Stimulated activated CD4-positive, alpha-beta T cell treated with anti-CD3 and anti-CD28 coated beads, Interleukin-2, amount 100 ng/mL, for 48 hours (primary cell): Measurements from ENCODE around the gene ZNF512.
"Not testable (repeated sequence)": the region's sequence is repeated elsewhere in the genome, so short reads cannot be mapped to it uniquely, and the experiment has no call there.

ENCODE experiments used
- DNase-seq, 2 donors: peaks; one replicate each; pipeline ENCODE4 v3.0.0-alpha.2; 2020

Gene ZNF512, protein sequence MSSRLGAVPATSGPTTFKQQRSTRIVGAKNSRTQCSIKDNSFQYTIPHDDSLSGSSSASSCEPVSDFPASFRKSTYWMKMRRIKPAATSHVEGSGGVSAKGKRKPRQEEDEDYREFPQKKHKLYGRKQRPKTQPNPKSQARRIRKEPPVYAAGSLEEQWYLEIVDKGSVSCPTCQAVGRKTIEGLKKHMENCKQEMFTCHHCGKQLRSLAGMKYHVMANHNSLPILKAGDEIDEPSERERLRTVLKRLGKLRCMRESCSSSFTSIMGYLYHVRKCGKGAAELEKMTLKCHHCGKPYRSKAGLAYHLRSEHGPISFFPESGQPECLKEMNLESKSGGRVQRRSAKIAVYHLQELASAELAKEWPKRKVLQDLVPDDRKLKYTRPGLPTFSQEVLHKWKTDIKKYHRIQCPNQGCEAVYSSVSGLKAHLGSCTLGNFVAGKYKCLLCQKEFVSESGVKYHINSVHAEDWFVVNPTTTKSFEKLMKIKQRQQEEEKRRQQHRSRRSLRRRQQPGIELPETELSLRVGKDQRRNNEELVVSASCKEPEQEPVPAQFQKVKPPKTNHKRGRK

DNA sequence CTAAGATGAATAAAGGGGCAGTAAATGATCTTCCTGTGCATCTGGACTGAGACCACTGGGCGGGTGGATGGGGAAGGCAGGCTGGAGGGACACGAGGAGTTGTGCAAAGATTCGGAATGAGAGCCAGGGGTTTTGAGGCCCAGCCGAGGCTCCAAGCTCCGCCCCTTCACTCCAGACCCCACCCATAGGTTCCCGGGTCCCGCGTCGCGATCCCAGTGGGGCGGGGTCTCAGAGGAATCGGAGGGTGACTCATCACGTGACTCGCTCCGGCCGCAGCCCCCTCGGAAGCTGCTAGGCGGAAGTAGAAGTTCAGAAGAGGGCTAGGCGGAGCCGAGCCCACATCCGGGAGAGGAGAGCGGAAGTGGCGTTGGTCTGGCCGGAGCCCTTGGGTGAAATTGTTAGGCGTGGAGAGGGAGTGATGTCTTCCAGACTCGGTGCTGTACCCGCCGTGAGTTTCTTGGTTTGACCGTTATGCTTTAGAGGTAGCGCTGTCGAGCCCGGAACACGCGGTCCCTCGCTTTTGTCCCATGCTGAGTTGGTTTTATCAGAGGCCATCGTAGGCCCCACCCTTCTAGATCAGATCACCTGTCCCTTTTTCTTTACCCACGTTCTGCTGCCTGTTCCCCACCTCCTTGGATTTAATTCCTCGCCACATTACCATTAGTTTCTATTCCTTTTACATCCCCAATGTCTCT, at the start of gene ZNF512:
ZNF512 (plus strand) TSS at position 348 of the 695 bp plus-strand sequence; CDS start at position 419, 71 bp downstream.
- DNase-seq: peak; percentile 73 to 74

DNA sequence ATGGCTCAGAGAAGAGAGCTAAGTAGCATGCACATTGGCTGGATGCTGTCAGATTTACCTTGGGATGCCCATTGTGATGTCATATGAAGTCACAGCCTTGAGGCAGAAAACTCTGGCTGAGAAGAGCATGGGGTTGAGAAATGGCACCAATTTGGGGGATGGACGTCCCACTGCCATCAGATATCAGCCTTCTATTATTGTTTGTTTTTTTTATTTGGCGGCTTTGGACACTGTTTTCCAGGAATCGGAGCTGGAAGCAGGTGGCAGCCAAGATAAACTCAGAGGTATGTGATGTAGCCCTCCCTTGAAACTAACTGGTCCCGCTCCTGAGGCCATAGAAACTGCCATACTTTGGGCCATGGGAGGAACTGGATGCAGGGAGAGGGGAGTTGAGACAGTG, 45.6 kb upstream of the ZNF512 start:
- DNase-seq: no peak

DNA sequence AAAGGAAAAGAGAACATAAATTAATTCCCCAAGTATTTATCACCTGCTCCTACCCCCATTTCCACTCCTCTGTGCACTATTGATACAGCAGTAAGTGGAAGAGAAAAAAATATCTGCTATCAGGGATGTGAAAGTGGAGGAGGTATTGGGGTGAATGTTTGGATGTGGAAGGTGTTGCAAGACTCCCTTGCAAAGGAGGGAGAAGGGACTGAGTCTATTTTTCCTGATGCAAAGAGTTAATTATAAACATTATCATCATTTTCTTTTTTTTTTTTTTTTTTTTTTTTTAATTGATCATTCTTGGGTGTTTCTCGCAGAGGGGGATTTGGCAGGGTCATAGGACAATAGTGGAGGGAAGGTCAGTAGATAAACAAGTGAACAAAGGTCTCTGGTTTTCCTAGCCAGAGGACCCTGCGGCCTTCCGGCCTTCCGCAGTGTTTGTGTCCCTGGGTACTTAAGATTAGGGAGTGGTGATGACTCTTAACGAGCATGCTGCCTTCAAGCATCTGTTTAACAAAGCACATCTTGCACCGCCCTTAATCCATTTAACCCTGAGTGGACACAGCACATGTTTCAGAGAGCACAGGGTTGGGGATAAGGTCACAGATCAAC, 43.9 kb upstream of the ZNF512 start:
- DNase-seq: not testable (repeated sequence)

GRCh38 chr2:27539649-27540048, 43.2 kb upstream of the ZNF512 start:
- DNase-seq: not testable (repeated sequence)

DNA sequence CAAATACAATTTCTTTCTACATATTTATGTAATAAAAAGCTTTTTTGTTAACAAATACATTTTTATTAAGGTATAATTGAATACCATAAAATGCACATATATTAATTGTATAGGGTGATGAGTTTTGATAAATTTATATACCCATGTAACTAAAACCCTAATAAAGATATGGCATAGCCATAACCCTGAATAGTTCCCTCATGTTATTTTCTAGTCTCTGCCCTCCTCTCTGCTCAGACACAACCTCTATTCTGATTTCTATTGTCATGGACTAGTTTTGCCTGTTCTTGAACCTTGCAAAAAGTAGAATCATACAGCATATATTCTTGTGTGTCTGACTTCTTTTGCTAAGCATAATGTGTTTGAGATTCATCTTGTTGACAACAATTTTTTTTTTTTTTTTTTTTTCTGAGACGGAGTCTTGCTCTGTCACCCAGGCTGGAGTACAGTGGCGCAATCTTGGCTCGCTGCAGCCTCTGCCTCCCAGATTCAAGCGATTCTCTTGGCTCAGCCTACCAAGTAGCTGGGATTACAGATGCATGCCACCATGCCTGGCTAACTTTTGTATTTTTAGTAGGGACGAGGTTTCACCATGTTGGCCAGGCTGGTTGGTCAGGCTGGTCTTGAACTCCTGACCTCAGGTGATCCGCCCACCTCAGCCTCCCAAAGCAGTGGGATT, 38.6 kb upstream of the ZNF512 start:
- no peak for DNase-seq

- no peak for DNase-seq
These were observed 37.3 kb upstream of the ZNF512 start for GRCh38 chr2:27545348-27546141.

GRCh38 chr2:27549303-27549702, 33.5 kb upstream of the ZNF512 start:
- no peak for DNase-seq

GRCh38 chr2:27551514-27551913, 31.3 kb upstream of the ZNF512 start:
- no peak for DNase-seq

- DNase-seq: no peak
These were observed 29.9 kb upstream of the ZNF512 start for GRCh38 chr2:27552941-27553340.

GRCh38 chr2:27554451-27554850, 28.4 kb upstream of the ZNF512 start:
- not testable (repeated sequence) for DNase-seq

GRCh38 chr2:27559228-27559627, 23.6 kb upstream of the ZNF512 start:
- no peak for DNase-seq

- DNase-seq: no peak
These were observed 21.8 kb upstream of the ZNF512 start for GRCh38 chr2:27561060-27561459.

GRCh38 chr2:27566628-27567027, 16.2 kb upstream of the ZNF512 start:
- no peak for DNase-seq

GRCh38 chr2:27569398-27569797, 13.4 kb upstream of the ZNF512 start:
- no peak for DNase-seq

DNA sequence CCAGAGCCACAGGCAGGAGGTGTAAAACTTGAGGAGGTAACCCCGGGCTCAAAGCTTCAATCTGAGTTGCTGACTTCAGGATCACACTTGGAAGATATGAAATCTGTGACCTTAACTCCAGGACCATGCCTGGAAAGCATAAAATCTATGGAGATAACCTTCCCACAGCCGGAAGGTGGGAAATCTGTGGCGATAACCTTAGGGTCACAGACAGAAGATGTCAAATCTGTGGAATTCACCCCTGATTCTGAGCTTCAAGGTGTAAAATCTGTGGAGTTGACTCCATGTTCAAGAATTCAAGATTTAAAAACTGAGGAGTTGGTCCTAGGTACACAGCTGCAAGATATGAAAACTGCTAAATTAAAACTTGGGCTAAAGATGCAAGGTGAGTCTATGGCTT, 11.6 kb upstream of the ZNF512 start:
- no peak for DNase-seq

- DNase-seq: no peak
These were observed 11.2 kb upstream of the ZNF512 start for GRCh38 chr2:27571681-27572080.

GRCh38 chr2:27572439-27572838, 10.4 kb upstream of the ZNF512 start:
- no peak for DNase-seq

DNA sequence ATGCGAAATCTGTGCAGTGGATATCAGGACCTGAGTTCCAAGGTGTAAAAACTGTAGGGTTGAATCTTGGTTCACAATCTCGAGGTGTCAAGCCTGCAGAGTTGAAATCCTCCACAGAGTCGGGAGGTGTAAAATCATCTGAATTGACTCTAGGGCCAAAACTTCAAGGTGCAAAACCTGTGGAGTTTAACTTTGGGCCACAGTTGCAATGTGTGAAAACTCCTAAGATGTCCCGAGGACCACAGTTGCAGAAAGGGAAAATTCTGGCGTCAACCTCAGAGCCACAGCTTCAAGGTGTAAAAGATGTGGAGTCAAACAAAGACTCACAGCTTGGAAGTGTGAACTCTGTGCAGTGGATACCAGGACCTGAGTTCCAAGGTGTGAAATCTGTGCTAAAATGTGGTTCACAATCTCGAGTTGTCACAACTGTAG, 9.8 kb upstream of the ZNF512 start:
- DNase-seq: no peak

- no peak for DNase-seq
These were observed 9.4 kb upstream of the ZNF512 start for GRCh38 chr2:27573452-27573851.

DNA sequence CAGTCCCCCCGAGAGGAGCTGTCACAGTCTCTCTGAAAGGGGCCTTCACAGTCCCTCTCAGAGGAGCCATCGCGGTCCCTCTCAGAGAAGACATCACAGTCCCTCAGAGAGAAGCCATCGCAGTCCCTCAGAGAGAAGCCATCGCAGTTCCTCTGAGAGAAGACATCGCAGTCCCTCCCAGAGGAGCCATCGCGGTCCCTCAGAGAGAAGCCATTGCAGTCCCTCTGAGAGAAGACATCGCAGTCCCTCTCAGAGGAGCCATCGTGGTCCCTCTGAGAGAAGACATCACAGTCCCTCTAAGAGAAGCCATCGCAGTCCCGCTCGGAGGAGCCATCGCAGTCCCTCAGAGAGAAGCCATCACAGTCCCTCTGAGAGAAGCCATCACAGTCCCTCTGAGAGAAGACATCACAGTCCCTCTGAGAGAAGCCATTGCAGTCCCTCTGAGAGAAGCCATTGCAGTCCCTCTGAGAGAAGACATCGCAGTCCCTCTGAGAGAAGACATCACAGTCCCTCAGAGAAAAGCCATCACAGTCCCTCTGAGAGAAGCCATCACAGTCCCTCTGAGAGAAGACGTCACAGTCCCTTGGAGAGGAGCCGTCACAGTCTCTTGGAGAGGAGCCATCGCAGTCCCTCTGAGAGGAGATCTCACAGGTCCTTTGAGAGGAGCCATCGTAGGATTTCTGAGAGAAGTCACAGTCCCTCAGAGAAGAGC, 1.3 kb upstream of the ZNF512 start:
- DNase-seq: no peak

DNA sequence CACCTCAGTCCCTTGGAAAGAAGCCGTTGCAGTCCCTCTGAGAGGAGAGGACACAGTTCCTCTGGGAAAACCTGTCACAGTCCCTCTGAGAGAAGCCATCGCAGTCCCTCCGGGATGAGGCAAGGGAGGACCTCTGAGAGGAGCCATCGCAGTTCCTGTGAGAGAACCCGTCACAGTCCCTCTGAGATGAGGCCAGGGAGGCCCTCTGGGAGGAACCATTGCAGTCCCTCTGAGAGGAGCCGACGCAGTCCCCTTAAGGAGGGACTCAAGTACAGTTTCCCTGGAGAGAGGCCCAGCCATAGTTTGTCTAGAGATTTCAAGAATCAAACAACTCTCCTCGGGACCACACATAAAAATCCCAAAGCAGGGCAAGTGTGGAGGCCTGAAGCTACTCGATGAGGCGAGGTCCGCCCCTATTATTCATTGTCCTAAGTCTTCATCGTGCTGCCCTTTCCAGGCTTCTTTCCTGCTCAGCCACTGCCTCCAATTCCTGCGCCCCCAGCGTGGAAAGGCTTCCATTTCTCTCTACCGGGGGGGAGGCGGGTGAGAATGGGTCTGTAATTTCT, 630 bp upstream of the ZNF512 start:
- no peak for DNase-seq
